Superior temporal gyrus (tissue), 1 donor: ENCODE measurements around the gene NCF4.
A peak's percentile ranks its signal among the peaks of the same experiment; 100 is the strongest.

Source experiments
- DNase-seq: peaks from one replicate; pipeline ENCODE4 v3.0.0-alpha.2; 2016; ENCODE audit errors: extremely low spot score

The NCF4 gene

DNA sequence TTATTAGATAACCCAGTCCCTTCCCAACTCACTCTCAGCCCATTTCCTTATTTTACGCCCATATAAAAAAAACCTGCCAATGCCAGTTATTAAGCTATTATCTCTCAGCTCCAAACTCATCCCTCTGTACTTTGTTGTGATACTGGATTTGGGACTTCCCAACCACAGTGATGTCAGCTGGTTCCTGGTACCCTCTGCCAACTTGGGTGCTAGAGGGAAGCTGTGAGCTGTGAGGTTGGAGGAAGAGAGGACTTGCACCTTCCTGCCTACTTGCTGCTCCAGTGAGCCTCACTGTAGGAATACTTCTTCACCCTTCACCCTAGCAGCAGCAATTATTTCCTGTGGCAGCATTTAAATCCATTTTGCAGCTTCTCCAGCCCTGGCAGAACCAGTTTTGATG is 33.5 kb downstream of the NCF4 start:
- DNase-seq, result no peak

DNA sequence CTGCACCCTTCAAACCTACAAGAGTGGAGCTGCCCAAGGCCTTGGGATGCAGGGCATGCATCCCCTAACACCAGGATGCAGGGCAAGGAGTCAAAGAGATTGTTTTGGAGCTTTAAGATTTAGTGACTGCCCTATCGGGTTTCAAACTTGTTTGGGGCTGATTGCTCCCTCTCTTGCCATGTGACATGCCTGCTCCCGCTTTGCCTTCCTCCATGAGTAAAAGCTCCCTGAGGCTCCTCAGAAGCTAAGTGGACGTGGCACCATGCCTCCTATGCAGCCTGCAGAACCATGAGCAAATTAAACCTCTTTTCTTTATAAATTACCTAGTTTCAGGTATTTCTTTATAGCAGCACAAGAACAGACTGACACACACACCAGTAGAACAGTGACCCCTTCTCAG is 36.8 kb downstream of the NCF4 start:
- DNase-seq, result no peak

DNA sequence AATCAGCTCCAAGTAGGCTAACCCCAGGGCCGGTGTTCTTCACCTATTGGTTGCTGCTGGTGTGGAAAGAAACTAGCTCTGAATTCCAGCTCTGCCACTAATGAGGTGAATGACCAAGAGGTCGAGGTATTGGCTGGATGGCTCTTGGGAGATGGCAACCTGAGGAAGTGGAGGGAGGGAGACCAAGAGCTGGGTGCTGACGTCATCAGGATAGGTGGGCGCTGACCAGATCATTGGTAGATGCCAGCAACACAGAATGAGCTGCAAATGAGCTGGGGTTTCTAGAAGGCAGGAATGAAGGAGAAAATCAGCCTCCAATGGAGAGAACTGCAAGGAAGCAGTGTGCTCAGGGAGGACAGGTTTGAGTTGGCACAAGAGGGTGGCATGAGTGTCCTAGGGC is 37.9 kb downstream of the NCF4 start:
- DNase-seq, result no peak

GRCh38 chr22:36899498-36899897 is 38.7 kb downstream of the NCF4 start:
- no peak for DNase-seq

- DNase-seq, result no peak
Measured at GRCh38 chr22:36900225-36900624, 39.4 kb downstream of the NCF4 start.

GRCh38 chr22:36900880-36901279 is 40.1 kb downstream of the NCF4 start:
- no peak for DNase-seq

- DNase-seq, result no peak
Measured at GRCh38 chr22:36901411-36902142, 40.8 kb downstream of the NCF4 start.

DNA sequence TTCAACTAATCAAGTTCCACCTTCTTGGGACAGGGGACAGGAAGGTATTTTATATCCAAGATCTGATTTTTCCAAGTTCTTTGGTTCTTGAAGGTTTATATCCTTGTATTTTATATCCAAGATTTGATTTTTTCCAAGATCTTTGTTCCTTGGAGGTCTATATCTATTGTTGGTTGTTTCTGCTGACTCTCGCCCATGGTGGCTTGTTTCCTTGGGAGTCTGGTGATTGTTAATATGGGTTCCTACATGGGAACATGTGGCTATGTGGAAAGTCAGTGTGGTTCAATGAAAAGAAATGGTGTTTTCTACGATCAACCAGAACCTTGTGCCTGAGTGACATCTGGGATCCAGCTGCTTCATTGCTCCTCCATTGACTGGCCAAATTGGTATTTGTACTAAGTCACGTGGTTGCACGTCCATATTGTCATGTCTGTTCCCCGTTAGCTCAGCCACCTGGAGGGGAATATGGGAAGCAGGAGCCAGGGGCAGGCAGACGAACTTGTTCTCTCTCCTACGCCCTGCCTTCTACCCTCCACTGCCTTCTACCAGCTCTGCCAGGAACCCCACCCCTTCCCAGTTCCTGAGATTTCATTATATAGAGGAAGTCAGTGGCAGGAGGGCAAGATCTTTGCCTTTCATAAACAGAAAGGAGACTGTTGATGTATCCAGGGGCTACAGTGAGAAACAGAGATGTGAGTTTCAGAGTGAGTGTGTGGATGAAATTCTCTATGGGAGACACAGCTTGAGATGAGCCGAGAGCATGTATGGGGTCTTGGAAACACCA is 41.5 kb downstream of the NCF4 start:
- DNase-seq, result no peak

GRCh38 chr22:36904260-36904880 is 43.6 kb downstream of the NCF4 start:
- DNase-seq, result no peak

DNA sequence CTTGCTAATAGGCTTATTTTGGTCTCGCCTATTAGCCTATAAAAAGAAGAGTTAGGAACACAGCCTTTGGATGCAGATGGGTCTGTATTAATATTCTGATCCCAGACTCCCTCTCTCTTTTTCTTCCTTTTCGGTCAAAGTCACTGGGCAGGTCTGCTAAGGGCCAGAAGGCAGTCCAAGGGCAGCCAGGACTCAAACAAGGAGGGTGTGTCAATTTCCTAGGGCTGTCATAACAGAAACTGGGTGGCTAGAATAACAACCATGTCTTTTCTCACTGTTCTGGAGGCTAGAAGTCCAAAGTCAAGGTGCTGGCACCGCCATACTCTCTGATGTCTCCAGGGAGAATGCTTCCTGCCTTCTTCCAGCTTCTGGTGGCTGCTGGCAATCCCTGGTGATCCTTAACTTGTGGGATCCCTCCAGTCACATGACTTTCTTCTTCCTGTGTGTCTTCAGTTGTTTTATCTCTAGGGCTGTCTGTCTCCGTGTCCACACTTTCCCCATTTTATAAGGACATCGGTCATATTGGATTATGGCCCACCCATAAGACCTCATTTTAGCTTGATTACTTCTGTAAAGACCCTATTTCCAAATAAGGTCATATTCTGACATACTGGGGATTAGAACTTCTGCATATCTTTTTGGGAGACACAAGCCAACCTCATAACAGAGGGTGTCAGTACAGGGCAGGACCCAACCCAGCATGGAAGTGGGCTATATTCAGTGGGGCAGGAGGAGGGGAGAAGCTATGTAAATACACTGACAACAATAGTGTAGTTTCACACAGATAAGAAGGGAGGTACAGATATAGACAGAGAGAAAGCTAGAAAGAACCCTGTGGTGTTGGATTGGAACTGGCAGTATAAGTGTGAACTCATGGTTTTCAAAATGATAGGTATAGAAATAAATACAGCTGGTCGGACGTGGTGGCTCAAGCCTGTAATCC is 46.7 kb downstream of the NCF4 start:
- no peak for DNase-seq

GRCh38 chr22:36910461-36910860 is 49.7 kb downstream of the NCF4 start:
- no peak for DNase-seq

DNA sequence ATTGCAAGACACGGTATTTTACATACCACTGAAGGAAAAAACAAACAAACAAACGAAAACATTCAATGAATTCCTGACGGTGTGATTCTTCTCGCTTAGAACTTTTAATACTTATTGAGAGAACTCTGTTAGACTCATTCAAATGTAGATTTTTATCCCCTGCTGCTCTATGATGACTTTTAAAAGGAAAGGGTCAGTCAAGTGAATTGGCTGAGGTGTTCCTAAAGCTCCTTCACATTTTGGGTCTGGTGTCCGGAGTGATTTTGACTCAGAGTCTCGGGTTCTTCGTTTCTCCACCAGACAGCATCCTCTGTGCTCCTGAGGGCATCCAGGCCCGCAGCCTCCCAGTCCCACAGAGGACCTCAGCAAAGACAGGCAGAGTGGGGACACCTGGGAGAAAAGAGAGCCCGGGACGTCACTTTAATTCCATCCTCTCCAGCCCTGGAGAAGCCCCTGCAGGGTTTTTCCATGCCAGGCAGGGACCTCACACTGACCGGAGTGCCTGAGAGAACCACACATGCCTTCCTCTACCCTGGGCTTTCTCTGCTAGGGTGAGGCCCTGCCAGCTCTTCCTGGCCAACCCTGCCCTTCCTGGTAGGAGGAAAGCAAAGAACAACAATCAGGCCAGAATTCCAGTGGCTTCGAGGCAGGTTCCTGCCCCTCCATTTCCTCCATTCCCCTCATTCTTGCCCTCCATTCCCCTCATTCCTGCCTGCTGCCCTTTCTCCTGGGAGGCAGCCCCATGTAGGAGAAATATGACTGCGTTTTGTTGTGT is 51.3 kb downstream of the NCF4 start:
- DNase-seq, result no peak

DNA sequence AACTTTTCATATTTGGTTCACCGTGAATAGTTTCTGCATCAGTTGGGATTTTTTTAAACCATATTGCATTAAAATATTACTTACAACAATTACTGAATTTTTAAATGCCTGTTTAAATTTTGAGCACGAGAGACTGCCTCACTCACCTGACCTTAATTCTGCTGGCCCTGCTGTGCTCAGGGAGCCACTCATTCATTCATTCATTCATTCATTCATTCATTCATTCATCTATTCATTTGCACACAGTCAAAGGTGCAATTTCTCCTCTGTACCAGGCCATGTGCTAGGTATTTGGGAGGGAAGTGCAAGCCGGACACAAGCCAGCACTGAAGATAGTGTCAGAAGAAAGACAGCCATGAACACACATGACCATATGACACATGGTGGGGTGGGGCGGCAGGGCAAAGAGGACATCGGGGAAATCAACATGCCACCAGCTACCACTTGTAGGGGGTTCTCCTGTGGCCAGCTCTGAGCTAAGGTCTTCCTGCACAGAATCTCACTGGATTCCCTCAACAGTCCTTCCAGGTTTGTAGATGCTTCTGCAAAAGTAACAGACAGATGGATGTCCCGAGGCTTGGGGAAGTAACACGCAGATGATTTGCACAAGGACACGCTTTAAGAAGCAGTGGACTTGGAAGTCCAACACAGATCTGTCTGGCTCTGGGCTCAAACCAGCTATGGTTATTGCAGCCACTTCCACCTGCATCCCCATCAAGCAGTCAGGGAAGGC is 52.1 kb downstream of the NCF4 start:
- DNase-seq, result no peak

DNA sequence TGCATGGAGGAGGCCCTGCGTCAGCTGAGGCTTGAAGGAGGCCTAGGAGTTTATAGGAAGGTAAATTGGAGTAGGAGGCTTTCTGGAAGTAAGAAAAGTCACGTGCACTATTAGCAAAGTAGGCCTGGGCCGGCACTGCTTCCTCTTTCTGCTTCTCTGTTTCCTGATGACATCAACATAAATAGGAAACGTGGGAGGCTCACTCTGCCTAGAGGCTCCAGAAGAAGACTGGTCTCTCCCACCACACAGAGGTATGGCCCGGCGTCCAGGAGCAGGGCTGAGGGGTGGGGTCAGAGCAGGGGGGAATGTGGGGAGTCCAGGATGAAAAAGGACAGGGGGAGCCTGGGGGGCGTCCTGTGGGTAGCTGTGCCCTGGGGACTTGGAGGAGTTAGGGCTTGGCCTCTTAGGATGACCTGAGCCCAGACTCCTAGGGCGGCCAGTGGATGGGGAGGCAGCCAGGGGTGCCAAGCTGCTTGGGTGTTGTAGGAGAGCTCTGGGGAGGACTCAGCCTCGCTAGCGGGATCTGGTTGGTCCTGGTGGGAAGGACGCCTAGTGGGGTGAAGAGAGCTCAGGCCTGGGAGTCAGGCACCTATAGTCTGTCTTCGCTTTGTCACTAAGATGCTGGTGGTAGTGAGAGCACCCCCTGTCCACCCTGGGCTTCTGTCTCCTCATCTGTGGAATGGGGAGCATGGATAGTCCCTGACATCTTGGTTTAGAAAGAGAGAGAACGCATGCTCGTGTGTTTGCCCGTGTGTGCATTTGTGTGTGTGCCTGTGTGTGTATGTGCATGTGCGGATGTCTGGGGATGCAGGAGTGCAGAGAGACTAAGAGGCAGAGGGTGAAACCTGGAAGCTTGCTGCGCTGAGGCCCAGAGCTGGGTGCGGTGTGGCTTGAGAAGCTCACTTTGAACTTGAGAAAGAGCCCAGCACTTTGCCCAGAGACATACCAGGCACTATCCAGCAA is 52.9 kb downstream of the NCF4 start, which contains the start of gene CSF2RB:
Gene CSF2RB, plus strand, starts transcription at position 202 of the 963 bp plus-strand sequence. CDS start 8,580 bp downstream, outside the sequence.
- DNase-seq, result peak; percentile 20

GRCh38 chr22:36914390-36914752 is 53.6 kb downstream of the NCF4 start:
- DNase-seq, result no peak

GRCh38 chr22:36916034-36916433 is 55.2 kb downstream of the NCF4 start:
- no peak for DNase-seq

- no peak for DNase-seq
Measured at GRCh38 chr22:36918586-36919284, 57.9 kb downstream of the NCF4 start.
